Tibial nerve (tissue), 4 donors: Measurements from ENCODE around the gene SUSD5. TPM values are rescaled to one million over a fixed set of nuclear protein-coding genes. Genes with fewer than 3 reads are reported as not detected.
A peak's percentile ranks its signal among the peaks of the same experiment; 100 is the strongest.

Experiments used
- DNase-seq, 2 donors: peaks; one replicate each; pipeline ENCODE4 v3.0.0-alpha.2; 2019; ENCODE audit warnings: low spot score in 2 of 2
- H3K27ac ChIP-seq, 4 donors: fragments of 200-600 bp; sonication (generic) in 3 of 4; one replicate each; pipeline ENCODE4 v1.5.1; 2017 to 2019; ENCODE audit warnings: mild to moderate bottlenecking in 1 of 4
- H3K27me3 ChIP-seq, 2 donors: fragments of 200-600 bp; sonication (generic) in 1 of 2; one replicate each; pipeline versions ENCODE4 v1.5.1 to v1.6.0; 2017 to 2019
- H3K36me3 ChIP-seq, 3 donors: fragments of 200-600 bp; sonication (generic); one replicate each; pipeline ENCODE4 v1.5.1; 2018 to 2019
- H3K4me1 ChIP-seq, 4 donors: fragments of 200-600 bp; sonication (generic) in 3 of 4; one replicate each; pipeline ENCODE4 v1.5.1; 2017 to 2019
- H3K4me3 ChIP-seq, 4 donors: fragments of 200-600 bp; sonication (generic) in 3 of 4; one replicate each; pipeline ENCODE4 v1.5.1; 2017 to 2019; ENCODE audit warnings: mild to moderate bottlenecking in 1 of 4, moderate library complexity in 1 of 4
- H3K9me3 ChIP-seq, 4 donors: fragments of 200-600 bp; sonication (generic) in 3 of 4; one replicate each; pipeline ENCODE4 v1.5.1; 2017 to 2019
- EP300 ChIP-seq, 2 donors: sonication (generic); formaldehyde crosslinking; IDR thresholded peaks; one replicate each; pipeline ENCODE4 v1.6.1; 2017; ENCODE audit warnings: antibody characterized with exemption in 2 of 2, mild to moderate bottlenecking in 1 of 2
- POLR2A ChIP-seq, 2 donors: fragments of 450-650 bp; IDR thresholded peaks; one replicate each; pipeline ENCODE4 v1.6.1; 2017; ENCODE audit warnings: antibody characterized with exemption in 2 of 2, mild to moderate bottlenecking in 2 of 2, moderate library complexity in 2 of 2
- WGBS, 2 donors: methylation state at CpG; one replicate each; pipeline ENCODE4 v1.1.5; 2018; 5-methylcytosine and 5-hydroxymethylcytosine counted together
- total RNA-seq, 4 donors: library from RNA; depleted of rRNA; stranded (reverse); fragments of >200 nt; gene quantifications; one replicate each; pipeline ENCODE4 v1.1.0, GENCODE V29; 2016
- TF ChIP-seq, protein P1 (sequence below), 5 experiments: fragments of 200-600 bp in 3 of 5; fragments of 450-650 bp in 2 of 5; sonication (generic) in 3 of 5; IDR thresholded peaks; one replicate each; pipeline ENCODE4 v1.5.1; 2016 to 2019; ENCODE audit warnings: antibody characterized with exemption in 5 of 5, mild to moderate bottlenecking in 3 of 5, moderate library complexity in 2 of 5

The SUSD5 gene
- total RNA-seq, 4 donors from 2014 or later, result 0.90 to 12.6 (median 4.3) TPM

DNA sequence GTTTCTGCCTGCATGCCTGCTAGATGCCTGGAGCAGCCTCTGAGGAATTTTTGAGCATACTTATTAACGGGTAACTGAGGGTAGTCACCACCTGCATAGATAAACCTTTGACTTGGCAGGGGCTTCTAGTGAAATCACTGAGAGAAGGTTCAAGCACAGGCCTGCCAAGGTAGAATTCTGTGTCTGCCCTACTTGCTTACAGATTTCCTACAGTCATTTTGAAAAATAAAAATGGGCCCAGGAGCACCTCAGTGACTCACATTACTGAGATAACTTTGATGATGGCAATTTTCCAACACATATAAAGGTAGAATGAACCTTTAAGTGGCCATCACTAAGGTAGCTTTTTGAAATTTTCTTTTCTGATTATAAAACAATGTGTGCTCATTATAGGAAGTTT is 94.0 kb downstream of the SUSD5 start:
- Histone ChIP-seq H3K27ac (no peak overlapping the region), H3K9me3 (no peaks in the 10 kb centered on the region), H3K4me3 (no peak overlapping the region), H3K4me1 (peaks cover 0 to 5% (median 0%) of the 10 kb centered on the region in 4 donors), H3K27me3 (no peaks in the 10 kb centered on the region), H3K36me3 (peaks cover 6 to 71% (median 11%) of the 10 kb centered on the region in 3 donors)
- no peak for DNase-seq
- no peak for TF ChIP-seq POLR2A (IDR thresholded peaks at IDR 0.05)
- TF ChIP-seq EP300 (IDR thresholded peaks at IDR 0.05), result no peak
- TF ChIP-seq, protein P1, sequence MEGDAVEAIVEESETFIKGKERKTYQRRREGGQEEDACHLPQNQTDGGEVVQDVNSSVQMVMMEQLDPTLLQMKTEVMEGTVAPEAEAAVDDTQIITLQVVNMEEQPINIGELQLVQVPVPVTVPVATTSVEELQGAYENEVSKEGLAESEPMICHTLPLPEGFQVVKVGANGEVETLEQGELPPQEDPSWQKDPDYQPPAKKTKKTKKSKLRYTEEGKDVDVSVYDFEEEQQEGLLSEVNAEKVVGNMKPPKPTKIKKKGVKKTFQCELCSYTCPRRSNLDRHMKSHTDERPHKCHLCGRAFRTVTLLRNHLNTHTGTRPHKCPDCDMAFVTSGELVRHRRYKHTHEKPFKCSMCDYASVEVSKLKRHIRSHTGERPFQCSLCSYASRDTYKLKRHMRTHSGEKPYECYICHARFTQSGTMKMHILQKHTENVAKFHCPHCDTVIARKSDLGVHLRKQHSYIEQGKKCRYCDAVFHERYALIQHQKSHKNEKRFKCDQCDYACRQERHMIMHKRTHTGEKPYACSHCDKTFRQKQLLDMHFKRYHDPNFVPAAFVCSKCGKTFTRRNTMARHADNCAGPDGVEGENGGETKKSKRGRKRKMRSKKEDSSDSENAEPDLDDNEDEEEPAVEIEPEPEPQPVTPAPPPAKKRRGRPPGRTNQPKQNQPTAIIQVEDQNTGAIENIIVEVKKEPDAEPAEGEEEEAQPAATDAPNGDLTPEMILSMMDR (IDR thresholded peaks at IDR 0.05), result no peak
- 63 to 100% methylated on average over 1 of the region's 1 CpG for WGBS, 2 donors

- Histone ChIP-seq H3K4me1 (peaks cover 0 to 21% (median 6%) of the 10 kb centered on the region in 4 donors), H3K27ac (no peak overlapping the region), H3K4me3 (no peak overlapping the region), H3K36me3 (peaks cover 6 to 79% (median 11%) of the 10 kb centered on the region in 3 donors), H3K9me3 (no peaks in the 10 kb centered on the region), H3K27me3 (no peaks in the 10 kb centered on the region)
- no peak for DNase-seq
- 92 to 94% methylated on average over 5 of the region's 5 CpGs for WGBS, 2 donors
- TF ChIP-seq, protein P1 (IDR thresholded peaks at IDR 0.05), result no peak
- TF ChIP-seq EP300 (IDR thresholded peaks at IDR 0.05) (no peak), POLR2A (IDR thresholded peaks at IDR 0.05) (no peak)
Observed at GRCh38 chr3:33122991-33123390, 95.6 kb downstream of the SUSD5 start.

GRCh38 chr3:33119891-33120290 is 98.7 kb downstream of the SUSD5 start:
- WGBS, 2 donors, result 70 to 83% methylated on average over 3 of the region's 3 CpGs
- no peaks in the 10 kb centered on the region for H3K27me3 ChIP-seq
- DNase-seq, result no peak
- TF ChIP-seq POLR2A (IDR thresholded peaks at IDR 0.05) (no peak), EP300 (IDR thresholded peaks at IDR 0.05) (no peak)
- TF ChIP-seq, protein P1 (IDR thresholded peaks at IDR 0.05), result no peak
- no peaks in the 10 kb centered on the region for H3K9me3 ChIP-seq
- no peak overlapping the region for H3K27ac ChIP-seq
- H3K36me3 ChIP-seq, result peaks cover 6 to 59% (median 11%) of the 10 kb centered on the region in 3 donors
- peaks cover 0 to 49% (median 18%) of the 10 kb centered on the region in 4 donors for H3K4me1 ChIP-seq
- no peak overlapping the region for H3K4me3 ChIP-seq

GRCh38 chr3:33117461-33117860 is 101.1 kb downstream of the SUSD5 start:
- no peak overlapping the region for H3K4me3 ChIP-seq
- TF ChIP-seq, protein P1 (IDR thresholded peaks at IDR 0.05), result no peak
- no peak for TF ChIP-seq EP300 (IDR thresholded peaks at IDR 0.05)
- TF ChIP-seq POLR2A (IDR thresholded peaks at IDR 0.05), result no peak
- peaks cover 0 to 59% (median 23%) of the 10 kb centered on the region in 4 donors for H3K4me1 ChIP-seq
- peaks cover 0 to 37% (median 5%) of the 10 kb centered on the region in 3 donors for H3K36me3 ChIP-seq
- no peak for DNase-seq
- H3K27ac ChIP-seq, result peak overlapping the region in 2 of 4 donors; percentile 10 to 22
- 91 to 94% methylated on average over 3 of the region's 3 CpGs for WGBS, 2 donors
- no peaks in the 10 kb centered on the region for H3K27me3 ChIP-seq
- H3K9me3 ChIP-seq, result no peaks in the 10 kb centered on the region

DNA sequence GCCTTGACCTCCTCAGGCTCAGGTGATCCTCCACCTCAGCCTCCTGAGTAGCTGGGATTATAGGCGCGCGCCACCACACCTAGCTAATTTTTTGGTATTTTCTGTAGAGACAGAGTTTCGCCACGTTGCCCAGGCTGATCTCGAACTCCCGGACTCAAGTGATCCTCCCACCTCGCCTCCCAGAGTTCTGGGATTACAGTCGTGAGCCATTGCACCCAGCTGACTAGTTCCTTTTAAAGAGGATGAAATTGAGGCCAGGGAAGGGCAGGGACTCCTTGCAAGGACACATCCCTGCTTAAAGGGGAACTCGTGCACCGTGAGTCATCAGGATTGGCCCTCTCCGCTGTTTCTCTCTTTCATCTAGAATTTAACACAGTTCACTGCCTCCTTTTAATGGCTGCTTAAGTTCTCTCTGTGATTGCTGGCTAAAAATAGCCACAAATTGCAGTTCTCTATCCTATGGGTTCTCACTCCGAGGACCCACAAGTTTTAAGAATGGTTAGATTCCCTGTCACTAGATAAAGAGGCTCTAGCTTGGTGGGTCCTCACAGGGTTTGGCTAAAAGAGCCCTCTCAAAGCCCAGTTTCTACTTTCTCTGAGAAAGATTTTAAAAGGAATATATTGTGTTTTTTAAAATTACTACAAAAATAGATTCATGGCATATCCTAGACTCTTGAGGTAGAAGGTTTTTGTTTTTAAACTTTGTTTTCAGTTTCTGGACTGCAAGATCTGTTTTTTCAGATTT is 103.4 kb downstream of the SUSD5 start:
- TF ChIP-seq EP300 (IDR thresholded peaks at IDR 0.05) (peak in 1 of 2 donors; percentile 71), POLR2A (IDR thresholded peaks at IDR 0.05) (no peak)
- Histone ChIP-seq H3K4me3 (peak overlapping the region; percentile 75 to 92 (median 82)), H3K4me1 (peaks cover 0 to 59% (median 23%) of the 10 kb centered on the region in 4 donors), H3K27me3 (no peaks in the 10 kb centered on the region), H3K36me3 (peaks cover 0 to 20% (median 0%) of the 10 kb centered on the region in 3 donors), H3K27ac (peak overlapping the region; percentile 90 to 97 (median 94)), H3K9me3 (no peaks in the 10 kb centered on the region)
- DNase-seq, result peak; percentile 53 to 79
- 39 to 43% methylated on average over 13 of the region's 13 CpGs for WGBS, 2 donors
